GM08714 (cell line): ENCODE data around the gene RBAK.
"Not testable (repeated sequence)": the region's sequence is repeated elsewhere in the genome, so short reads cannot be mapped to it uniquely, and the experiment has no call there.

Experiments used
- H3K4me3 ChIP-seq: fragments of 200-500 bp; sonication (Bioruptor generic); 2 replicates; pipeline ENCODE4 v1.5.1; 2014; ENCODE audit warnings: mild to moderate bottlenecking, low read length, inconsistent platforms
- ZNF274 ChIP-seq: IDR thresholded peaks from 2 replicates; pipeline ENCODE4 v1.6.1; 2012; ENCODE audit warnings: mild to moderate bottlenecking, low read depth, low read length

RBAK gene

GRCh38 chr7:5035276-5035675 is 10.4 kb upstream of the RBAK start:
- TF ChIP-seq ZNF274: no peak
- no peak overlapping the region for H3K4me3 ChIP-seq

- no peak overlapping the region for H3K4me3 ChIP-seq
Measured at GRCh38 chr7:5036446-5036845, 9.2 kb upstream of the RBAK start.

DNA sequence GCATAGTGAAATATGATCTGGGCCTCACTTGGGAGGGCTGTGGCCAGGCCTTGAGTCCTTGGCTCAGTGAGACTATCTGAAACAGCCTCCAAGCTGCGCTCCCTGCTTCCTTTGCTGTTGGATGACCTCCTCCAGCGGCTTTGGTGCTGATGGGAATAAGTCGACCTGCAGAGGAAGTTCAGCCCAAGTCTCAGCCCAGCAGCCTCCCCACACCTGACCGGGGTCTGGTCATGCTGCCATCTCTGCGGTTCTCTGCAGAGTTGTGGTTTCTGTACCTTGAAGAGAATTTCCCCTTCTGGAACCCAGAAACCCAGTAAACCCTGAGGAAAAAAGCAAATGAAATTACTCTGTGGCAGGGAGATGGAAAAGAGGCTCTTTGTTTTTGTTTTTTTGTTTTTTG is 4.6 kb upstream of the RBAK start:
- TF ChIP-seq ZNF274: no peak
- H3K4me3 ChIP-seq: no peak overlapping the region

More at GRCh38 chr7:5036446-5036845, 9.2 kb upstream of the RBAK start:
- no peak for TF ChIP-seq ZNF274

DNA sequence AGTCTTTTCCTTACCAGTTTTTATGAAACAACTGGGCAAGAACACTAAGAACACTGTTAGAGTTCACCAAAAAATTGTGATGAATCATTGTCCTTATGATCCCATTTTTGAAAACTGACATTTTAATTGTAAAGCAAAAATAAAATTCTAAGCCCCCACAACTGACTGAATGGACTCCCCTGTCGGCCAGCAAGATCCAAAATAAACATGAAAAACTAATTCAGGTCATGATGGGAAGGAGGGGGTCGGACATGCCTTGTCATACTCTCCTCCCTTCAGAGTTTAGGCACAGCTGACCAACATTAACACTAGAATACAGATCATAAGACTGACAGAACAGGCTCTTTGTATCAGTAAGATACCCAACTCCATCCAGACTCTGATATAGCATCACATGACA is 2.0 kb upstream of the RBAK start:
- no peak for TF ChIP-seq ZNF274
- no peak overlapping the region for H3K4me3 ChIP-seq

DNA sequence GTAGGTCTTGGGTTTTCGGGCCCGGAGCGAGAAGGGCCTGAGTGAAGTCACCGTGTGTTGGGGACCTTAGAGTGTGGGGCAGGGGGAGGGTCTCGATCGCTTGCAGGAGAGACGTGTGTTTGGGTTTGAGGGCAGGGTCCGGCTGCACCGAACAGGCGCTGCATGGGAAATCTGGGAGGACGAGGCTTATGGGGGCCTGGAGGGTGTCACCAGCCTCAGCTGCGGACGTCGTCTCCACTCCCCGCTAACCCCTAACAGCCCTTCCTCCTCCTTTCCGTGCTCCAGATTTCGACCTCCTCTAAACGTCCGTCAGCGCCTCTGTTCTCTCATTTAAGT is 705 bp downstream of the RBAK start:
- H3K4me3 ChIP-seq: peak overlapping the region; percentile 60

- H3K4me3 ChIP-seq: not testable (repeated sequence)
Measured at GRCh38 chr7:5047127-5047526, 1.5 kb downstream of the RBAK start.

DNA sequence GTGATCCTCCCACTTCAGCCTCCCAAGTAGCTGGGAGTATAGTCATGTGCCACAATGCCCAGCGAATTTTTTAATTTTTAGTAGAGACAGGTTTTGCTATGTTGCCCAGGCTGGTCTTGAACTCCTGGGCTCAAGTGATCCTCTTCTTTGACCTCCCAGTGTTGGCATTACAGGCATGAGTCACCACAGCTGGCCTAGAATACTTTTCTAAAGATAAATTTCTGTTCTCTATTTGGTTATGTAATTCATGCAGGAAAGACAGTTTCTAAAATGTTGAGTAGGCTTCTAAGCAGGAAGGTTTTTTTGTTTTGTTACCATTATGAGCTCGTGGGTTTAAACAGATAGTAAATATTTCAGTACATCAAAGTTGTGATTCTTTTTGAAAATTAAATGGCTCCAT is 5.0 kb downstream of the RBAK start:
- TF ChIP-seq ZNF274: no peak
- H3K4me3 ChIP-seq: no peak overlapping the region

- not testable (repeated sequence) for H3K4me3 ChIP-seq
Measured at GRCh38 chr7:5051731-5052130, 6.1 kb downstream of the RBAK start.

GRCh38 chr7:5053175-5053574 is 7.5 kb downstream of the RBAK start:
- H3K4me3 ChIP-seq: no peak overlapping the region
- TF ChIP-seq ZNF274: no peak

DNA sequence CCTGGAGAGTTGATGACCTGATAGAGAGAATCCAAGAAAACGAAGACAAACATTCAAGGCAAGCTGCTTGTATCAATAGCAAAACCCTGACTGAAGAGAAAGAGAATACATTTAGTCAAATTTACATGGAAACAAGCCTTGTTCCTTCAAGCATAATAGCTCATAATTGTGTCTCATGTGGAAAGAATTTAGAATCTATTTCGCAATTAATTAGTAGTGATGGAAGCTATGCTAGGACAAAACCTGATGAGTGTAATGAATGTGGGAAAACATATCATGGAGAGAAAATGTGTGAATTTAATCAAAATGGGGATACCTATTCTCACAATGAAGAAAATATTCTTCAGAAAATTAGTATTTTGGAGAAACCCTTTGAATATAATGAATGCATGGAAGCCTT is 18.0 kb downstream of the RBAK start:
- TF ChIP-seq ZNF274: no peak
- no peak overlapping the region for H3K4me3 ChIP-seq

DNA sequence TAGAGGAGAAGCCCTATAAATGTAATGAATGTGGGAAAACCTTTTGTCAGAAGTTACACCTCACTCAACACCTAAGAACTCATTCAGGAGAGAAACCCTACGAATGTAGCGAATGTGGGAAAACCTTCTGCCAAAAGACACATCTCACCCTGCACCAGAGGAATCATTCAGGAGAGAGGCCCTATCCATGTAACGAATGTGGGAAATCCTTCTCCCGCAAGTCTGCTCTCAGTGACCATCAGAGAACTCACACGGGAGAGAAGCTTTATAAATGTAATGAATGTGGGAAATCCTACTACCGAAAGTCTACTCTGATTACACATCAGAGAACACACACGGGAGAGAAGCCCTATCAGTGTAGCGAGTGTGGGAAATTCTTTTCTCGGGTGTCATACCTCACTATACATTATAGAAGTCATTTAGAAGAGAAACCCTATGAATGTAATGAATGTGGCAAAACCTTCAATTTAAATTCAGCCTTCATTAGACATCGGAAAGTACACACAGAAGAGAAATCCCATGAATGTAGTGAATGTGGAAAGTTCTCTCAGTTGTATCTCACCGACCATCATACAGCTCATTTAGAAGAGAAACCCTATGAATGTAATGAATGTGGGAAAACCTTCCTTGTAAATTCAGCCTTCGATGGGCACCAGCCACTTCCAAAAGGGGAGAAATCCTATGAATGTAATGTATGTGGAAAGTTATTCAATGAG is 18.9 kb downstream of the RBAK start:
- TF ChIP-seq ZNF274: peak; percentile 63; the same call in 1 of the 2 replicates
- no peak overlapping the region for H3K4me3 ChIP-seq

DNA sequence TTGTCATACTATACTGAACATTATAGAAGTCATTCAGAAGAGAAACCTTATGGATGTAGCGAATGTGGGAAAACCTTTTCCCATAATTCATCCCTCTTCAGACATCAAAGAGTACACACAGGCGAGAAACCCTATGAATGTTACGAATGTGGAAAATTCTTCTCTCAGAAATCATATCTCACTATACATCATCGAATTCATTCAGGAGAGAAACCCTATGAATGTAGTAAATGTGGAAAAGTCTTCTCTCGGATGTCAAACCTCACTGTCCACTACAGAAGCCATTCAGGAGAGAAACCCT is 19.4 kb downstream of the RBAK start:
- no peak for TF ChIP-seq ZNF274
- no peak overlapping the region for H3K4me3 ChIP-seq

DNA sequence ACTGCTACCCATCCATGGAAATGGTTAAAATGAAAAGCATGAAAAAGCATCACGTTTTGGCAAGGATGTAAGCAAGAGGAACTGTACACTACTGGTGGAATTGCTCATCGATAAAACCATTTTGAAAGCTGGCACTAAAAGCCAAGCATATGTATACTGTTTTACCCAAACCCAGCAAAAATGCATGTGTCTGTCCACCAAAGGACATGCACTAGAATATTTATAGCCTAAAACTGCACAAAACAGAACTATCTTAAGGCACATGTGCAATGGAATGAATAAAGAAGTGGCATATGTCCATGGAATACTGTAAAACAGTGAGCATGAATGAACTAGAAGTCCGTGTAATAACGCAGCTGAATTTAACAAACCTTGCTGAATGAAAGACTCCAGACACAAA is 22.9 kb downstream of the RBAK start:
- no peak for TF ChIP-seq ZNF274
- no peak overlapping the region for H3K4me3 ChIP-seq

DNA sequence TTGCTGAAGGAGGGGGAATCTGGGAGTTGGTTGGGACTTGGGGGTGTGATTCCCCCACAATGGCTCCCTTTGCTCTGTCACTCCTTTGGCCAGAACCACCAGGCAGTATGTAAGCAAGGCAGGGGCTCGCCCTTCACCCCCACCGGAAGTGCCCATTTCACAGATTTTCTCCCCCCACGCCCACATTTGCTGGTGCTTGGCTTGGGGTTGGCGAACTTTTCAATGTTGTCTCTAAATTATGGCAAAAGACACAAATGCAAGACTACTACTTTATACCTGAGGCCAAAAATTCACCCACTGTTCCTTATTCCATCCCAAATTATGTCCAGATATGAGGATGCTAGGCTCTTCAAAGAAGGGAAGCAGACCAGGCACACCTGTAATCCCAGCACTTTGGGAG is 24.5 kb downstream of the RBAK start:
- no peak for TF ChIP-seq ZNF274
- no peak overlapping the region for H3K4me3 ChIP-seq

DNA sequence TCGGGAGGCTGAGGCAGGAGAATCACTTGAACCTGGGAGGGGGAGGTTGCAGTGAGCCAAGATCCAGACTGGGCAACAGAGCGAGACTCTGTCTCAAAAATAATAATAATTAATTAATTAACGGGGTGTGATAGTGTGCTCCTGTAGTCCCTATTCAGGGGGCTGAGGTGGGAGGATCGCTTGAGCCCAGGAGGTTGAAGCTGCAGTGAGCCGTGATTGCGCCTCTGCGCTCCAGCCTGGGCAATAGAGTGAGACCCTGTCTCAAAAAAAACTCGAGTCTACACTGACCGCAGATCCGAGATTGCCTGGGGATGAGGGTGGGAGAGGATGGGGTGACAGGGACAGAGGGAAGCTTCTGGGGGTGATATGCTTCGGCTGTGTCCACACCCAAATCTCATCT is 29.5 kb downstream of the RBAK start:
- H3K4me3 ChIP-seq: not testable (repeated sequence)

DNA sequence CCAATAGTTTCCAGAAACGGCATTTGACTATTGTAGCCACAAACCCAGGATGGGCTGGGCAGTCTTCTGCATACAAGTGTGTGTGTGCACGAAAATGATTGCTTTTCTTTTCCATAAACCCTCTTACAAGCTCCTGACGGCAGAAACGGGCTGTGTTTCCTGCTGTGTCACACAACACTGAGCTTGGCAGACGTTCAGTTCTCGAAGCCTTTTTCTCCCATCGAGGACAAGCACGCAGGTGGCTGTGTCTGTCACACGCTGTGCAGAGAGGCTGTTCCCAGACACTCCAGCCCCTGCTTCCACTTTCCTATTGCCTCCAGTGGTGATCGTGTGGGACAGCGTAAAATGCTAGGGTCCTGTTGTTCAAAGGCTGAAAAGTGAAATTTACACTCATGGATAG is 32.1 kb downstream of the RBAK start:
- TF ChIP-seq ZNF274: no peak
- no peak overlapping the region for H3K4me3 ChIP-seq

- TF ChIP-seq ZNF274: no peak
- H3K4me3 ChIP-seq: no peak overlapping the region
Measured at GRCh38 chr7:5082806-5083205, 37.1 kb downstream of the RBAK start.
